Bronchial epithelial cell (primary cell): Measurements from ENCODE around the gene COPS7A. TPM values are rescaled to one million over a fixed set of nuclear protein-coding genes. Genes with fewer than 3 reads are reported as not detected.

ENCODE experiments used
- DNase-seq: peaks from one replicate; pipeline ENCODE4 v3.0.0-alpha.2; 2010; ENCODE audit warnings: low read depth
- FAIRE-seq: peaks from 2 replicates; lab custom pipeline; 2011; peaks lifted over from hg19 to GRCh38; lab: Jason Lieb, UNC
- H3K27me3 ChIP-seq: 2 replicates; pipeline ENCODE4 v1.5.1; 2011; ENCODE audit warnings: low read length; ENCODE audit not compliant: control insufficient read depth, insufficient read depth
- H3K36me3 ChIP-seq: 2 replicates; pipeline ENCODE4 v1.5.1; 2011; ENCODE audit warnings: low read length; ENCODE audit not compliant: control insufficient read depth, insufficient read depth
- H3K4me3 ChIP-seq: 2 replicates; pipeline ENCODE4 v1.5.1; 2011; ENCODE audit warnings: mild to moderate bottlenecking, low read depth, low read length, control low read depth
- total RNA-seq: library from RNA; depleted of rRNA; stranded (reverse); fragments of >200 nt; gene quantifications from 2 replicates; pipeline ENCODE4 v1.2.1, GENCODE V29; 2014
- TF ChIP-seq, protein P1 (sequence below): IDR thresholded peaks from 2 replicates; pipeline ENCODE4 v1.5.1; 2011; ENCODE audit warnings: mild to moderate bottlenecking, moderate library complexity, low read length, control low read depth, inconsistent platforms; ENCODE audit not compliant: insufficient read depth, severe bottlenecking

Gene COPS7A
- total RNA-seq, 1 donor from 2014 or later, result 63.7 TPM

DNA sequence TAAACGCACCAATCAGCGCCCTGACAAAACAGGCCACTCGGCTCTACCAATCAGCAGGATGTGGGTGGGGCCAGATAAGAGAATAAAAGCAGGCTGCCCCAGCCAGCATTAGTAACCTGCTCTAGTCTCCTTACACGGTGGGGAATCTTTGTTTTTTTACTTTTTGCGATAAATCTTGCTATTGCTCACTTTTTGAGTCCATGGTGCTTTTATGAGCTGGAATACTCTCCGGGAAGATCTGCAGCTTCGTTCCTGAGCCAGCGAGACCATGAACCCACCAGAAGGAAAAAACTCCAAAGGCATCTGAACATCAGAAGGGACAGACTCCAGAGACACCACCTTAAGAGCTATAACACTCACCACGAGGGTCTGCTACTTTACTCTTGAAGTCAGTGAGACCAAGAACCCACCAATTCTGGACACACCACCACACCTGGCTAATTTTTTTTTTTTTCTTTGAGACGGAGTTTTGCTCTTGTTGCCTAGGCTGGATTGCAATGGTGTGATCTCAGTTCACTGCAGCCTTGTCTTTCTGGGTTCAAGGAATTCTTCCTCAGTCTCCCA lies 6.9 kb upstream of the COPS7A start:
- FAIRE-seq (no peak), DNase-seq (no peak)
- TF ChIP-seq, protein P1, sequence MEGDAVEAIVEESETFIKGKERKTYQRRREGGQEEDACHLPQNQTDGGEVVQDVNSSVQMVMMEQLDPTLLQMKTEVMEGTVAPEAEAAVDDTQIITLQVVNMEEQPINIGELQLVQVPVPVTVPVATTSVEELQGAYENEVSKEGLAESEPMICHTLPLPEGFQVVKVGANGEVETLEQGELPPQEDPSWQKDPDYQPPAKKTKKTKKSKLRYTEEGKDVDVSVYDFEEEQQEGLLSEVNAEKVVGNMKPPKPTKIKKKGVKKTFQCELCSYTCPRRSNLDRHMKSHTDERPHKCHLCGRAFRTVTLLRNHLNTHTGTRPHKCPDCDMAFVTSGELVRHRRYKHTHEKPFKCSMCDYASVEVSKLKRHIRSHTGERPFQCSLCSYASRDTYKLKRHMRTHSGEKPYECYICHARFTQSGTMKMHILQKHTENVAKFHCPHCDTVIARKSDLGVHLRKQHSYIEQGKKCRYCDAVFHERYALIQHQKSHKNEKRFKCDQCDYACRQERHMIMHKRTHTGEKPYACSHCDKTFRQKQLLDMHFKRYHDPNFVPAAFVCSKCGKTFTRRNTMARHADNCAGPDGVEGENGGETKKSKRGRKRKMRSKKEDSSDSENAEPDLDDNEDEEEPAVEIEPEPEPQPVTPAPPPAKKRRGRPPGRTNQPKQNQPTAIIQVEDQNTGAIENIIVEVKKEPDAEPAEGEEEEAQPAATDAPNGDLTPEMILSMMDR, result no peak
- H3K36me3 ChIP-seq, result no peaks in the 10 kb centered on the region
- no peak overlapping the region for H3K4me3 ChIP-seq
- no peaks in the 10 kb centered on the region for H3K27me3 ChIP-seq

DNA sequence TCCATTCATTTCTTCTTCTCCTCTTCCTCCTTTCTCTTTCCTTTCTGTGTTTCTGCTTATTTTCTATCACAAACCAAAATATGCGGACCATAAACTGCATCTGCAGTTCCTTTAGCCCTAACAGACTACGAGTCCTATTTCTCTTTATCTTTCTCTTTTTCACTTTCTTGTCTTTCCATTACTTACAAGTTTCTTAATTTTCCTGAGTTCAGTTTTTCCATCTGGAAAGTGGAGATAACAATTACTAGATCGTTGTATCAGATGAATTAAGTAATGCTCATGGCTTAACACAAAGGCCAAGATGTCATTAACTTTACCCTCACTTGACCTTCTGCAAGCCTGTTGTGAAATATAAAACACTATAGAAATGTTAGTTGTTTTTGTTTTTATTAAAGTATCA lies 983 bp upstream of the COPS7A start:
- FAIRE-seq (no peak), DNase-seq (no peak)
- H3K27me3 ChIP-seq, result no peaks in the 10 kb centered on the region
- no peak overlapping the region for H3K4me3 ChIP-seq
- H3K36me3 ChIP-seq, result peaks cover 4% of the 10 kb centered on the region
- TF ChIP-seq, protein P1, result no peak

DNA sequence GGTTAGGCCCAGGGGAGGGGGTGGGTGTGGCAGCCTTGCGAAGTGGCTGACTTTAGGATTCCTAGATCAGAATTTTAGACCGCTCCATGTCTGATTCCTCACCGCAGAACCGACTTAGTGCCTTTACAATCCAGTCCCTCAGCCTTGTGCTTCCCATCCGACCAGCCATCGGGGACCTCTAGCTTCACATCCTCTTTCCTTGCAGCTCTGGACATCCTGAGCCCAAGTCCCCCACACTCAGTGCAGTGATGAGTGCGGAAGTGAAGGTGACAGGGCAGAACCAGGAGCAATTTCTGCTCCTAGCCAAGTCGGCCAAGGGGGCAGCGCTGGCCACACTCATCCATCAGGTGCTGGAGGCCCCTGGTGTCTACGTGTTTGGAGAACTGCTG lies 557 bp downstream of the COPS7A start:
- no peak for DNase-seq

DNA sequence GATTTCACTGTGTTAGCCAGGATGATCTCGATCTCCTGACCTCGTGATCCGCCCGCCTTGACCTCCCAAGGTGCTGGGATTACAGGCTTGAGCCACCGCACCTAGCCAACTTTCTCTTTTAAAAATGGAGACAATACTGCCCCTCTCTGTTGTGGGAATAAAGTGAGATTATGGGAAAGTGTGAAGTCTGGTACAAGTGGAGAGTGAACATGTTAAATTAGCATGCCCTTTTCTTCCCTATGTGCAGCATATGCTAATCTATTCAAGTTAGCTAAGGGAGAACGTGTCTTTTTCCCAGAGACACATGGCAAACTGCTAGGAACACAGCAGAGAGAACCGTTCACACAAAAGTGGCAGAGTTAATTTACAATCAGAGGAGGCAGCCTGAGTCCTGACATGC lies 1.5 kb downstream of the COPS7A start:
- Histone ChIP-seq H3K36me3 (peaks cover 14% of the 10 kb centered on the region), H3K27me3 (no peaks in the 10 kb centered on the region), H3K4me3 (no peak overlapping the region)
- no peak for DNase-seq
- FAIRE-seq, result no peak
- TF ChIP-seq, protein P1, result no peak

More for the DNA sequence above, 557 bp downstream of the COPS7A start:
- TF ChIP-seq, protein P1, result no peak
- no peak for FAIRE-seq
- Histone ChIP-seq H3K27me3 (no peaks in the 10 kb centered on the region), H3K4me3 (peak overlapping the region; percentile 61), H3K36me3 (peaks cover 9% of the 10 kb centered on the region)

DNA sequence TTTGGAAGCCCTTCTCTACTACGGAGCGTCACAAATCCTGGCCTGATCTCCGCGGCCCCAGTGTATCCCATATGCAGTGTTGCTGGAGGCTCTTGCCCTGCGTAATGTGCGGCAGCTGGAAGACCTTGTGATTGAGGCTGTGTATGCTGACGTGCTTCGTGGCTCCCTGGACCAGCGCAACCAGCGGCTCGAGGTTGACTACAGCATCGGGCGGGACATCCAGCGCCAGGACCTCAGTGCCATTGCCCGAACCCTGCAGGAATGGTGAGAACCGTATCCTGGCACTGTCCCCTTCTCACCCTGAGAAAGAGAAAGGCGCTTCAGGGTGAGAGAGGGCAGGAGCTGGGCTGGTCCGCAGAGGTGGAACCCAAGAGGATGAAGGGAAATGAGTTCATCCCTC lies 5.3 kb downstream of the COPS7A start:
- TF ChIP-seq, protein P1, result no peak
- H3K4me3 ChIP-seq, result no peak overlapping the region
- H3K27me3 ChIP-seq, result no peaks in the 10 kb centered on the region
- DNase-seq (no peak), FAIRE-seq (no peak)
- H3K36me3 ChIP-seq, result peaks cover 23% of the 10 kb centered on the region

DNA sequence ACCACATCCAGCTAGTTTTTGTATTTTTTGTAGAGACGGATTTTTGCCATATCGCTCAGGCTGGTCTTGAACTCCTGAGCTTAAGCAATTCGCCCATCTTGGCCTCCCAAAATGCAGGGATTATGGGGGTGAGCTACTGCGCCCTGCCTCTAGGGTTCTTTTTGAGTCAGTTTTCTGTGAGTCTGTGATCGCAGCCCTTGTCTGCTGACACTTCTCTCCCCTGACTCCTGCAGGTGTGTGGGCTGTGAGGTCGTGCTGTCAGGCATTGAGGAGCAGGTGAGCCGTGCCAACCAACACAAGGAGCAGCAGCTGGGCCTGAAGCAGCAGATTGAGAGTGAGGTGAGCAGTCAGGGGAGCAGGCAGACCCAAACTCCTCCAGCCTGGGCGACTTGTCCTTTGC lies 6.3 kb downstream of the COPS7A start:
- Histone ChIP-seq H3K27me3 (no peaks in the 10 kb centered on the region), H3K4me3 (no peak overlapping the region), H3K36me3 (peaks cover 23% of the 10 kb centered on the region)
- no peak for DNase-seq
- TF ChIP-seq, protein P1, result no peak
- no peak for FAIRE-seq
